ENCODE results near the gene ENTPD6.
A peak's percentile ranks its signal among the peaks of the same experiment; 100 is the strongest.
"Not testable (repeated sequence)": the region's sequence is repeated elsewhere in the genome, so short reads cannot be mapped to it uniquely, and the experiment has no call there.

Gene ENTPD6

DNA sequence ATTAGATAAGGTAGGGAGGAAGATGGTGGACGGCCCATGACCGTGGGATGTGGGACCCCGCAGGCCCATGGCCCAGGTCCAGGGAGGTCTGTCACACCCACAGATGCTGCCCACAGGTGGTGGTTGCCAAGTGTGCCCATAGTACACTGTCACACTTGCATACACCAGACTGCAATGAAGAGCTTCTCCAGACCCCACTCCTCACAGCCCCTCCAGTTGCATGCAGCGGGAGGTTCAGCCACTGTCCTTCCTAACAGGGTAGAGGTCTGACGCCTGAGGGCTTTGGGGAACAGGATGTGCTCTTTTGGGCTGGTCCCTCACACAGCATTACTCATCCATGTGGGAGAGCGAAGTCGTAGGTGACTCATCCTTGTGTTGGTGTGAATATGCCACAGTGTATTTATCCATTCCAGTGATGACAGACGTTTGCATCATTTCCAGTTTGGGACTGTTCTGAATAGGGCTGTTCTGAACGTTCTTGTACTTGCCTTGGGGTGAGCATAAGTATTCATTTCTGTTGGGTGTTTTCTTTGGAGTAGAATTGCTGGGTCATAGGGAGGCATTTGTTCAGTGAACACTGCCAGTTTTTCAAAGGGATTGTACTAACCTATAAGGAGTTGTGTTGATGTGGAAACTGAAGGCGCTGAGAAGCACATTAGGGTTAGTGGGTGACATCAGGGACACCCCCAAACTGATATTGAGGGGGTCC, 42.3 kb downstream of the ENTPD6 start:
- peaks cover 47% of the 10 kb centered on the region for H3K27me3 Mint-ChIP-seq
- peak; percentile 97 for ATAC-seq
- DNase-seq: peak; percentile 76 to 88
- peaks cover 33% of the 10 kb centered on the region for H3K4me1 Mint-ChIP-seq
- H3K4me3 Mint-ChIP-seq: peak overlapping the region; percentile 81 to 84
- no peaks in the 10 kb centered on the region for H3K9me3 Mint-ChIP-seq
- peak overlapping the region; percentile 99 to 100 for H3K27ac Mint-ChIP-seq

DNA sequence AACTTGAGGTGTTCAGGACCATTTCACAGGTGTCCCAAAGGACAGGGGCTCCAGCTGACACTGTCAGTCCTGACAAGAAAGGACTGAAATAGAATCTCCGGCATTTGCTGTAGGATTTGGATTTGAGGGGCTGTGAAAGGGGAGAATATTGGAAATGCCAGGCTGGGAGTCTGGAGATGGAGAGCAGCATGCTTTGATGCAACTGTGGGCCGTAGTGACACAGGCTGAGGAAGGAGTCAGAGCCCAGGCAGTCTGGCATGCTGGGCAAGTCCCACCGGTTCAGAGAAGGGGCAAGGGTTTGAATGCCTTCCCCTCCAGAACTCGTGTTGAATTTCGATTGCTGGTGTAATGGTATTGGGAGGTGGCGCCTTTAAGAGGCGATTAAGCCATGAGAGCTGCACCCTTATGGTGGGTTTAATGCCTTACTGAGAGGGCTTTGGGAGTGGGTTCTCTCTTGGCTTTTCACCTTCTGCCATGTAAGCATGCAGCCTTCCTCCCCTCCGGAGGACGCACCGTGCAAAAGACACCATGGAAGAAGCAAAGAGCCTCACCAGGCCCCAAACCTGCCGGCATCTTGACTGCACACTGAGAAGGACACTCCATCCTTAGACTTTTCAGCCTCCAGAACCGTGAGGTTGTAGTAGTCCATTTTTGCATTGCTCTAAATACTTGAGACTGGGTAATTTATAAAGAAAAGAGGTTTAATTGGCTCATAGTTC, 43.0 kb downstream of the ENTPD6 start:
- no peaks in the 10 kb centered on the region for H3K9me3 Mint-ChIP-seq
- H3K27me3 Mint-ChIP-seq: peaks cover 47% of the 10 kb centered on the region
- ATAC-seq (peak; percentile 9), DNase-seq (no peak)
- H3K27ac Mint-ChIP-seq: peak overlapping the region; percentile 99 to 100
- H3K4me3 Mint-ChIP-seq: peak overlapping the region; percentile 81 to 84
- peaks cover 33% of the 10 kb centered on the region for H3K4me1 Mint-ChIP-seq

DNA sequence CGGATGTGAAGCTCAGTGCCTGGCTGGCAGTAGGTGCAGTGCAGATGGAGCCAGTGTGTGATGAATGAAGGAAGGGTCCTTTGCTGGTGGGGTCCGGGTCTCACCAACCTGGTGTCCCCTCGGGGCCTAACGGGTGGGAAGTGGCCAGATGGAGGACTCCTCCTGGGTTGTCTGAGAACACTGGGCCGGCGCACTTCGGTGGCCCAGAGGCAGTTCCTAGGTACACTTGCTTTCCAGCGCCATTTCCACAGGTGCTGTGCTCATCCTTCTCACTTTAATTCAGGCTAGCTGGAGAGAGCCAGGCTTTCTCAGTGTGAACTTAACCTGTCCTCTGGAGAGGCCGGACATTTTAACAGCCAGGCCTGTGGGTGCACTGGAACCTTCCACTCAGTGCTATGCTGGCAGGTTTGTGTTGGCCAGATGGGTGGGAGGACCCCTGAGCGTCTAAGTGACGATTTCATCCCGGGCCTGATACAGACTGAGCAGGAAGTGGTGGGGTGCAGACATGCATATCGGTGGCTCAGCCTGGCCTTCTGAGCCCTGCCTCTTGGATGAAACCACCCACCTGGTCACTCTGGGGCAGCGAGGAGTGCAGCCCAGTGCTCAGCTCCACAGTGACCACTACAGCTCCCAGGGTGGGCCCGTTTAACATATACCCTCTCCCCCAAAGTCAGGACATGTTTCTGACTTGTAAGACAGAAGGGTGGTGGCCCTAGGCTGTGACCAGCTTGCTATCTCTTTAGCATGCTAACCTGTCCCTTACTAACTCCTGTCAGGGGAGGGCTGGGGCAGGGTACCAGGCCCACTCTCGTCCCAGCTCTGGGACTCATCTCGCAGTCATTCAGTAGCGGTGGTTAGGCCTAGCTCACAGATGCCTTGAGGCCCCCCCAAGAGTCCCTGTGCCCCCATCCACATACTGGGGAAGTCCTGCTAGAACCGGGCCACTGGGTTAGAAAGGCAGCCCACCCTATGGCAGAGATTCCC, 44.2 kb downstream of the ENTPD6 start:
- peak overlapping the region; percentile 99 to 100 for H3K27ac Mint-ChIP-seq
- ATAC-seq (no peak), DNase-seq (no peak)
- H3K4me3 Mint-ChIP-seq: peak overlapping the region in 1 of 2 donors; percentile 81
- peaks cover 33% of the 10 kb centered on the region for H3K4me1 Mint-ChIP-seq
- peaks cover 40% of the 10 kb centered on the region for H3K27me3 Mint-ChIP-seq
- H3K9me3 Mint-ChIP-seq: no peaks in the 10 kb centered on the region

DNA sequence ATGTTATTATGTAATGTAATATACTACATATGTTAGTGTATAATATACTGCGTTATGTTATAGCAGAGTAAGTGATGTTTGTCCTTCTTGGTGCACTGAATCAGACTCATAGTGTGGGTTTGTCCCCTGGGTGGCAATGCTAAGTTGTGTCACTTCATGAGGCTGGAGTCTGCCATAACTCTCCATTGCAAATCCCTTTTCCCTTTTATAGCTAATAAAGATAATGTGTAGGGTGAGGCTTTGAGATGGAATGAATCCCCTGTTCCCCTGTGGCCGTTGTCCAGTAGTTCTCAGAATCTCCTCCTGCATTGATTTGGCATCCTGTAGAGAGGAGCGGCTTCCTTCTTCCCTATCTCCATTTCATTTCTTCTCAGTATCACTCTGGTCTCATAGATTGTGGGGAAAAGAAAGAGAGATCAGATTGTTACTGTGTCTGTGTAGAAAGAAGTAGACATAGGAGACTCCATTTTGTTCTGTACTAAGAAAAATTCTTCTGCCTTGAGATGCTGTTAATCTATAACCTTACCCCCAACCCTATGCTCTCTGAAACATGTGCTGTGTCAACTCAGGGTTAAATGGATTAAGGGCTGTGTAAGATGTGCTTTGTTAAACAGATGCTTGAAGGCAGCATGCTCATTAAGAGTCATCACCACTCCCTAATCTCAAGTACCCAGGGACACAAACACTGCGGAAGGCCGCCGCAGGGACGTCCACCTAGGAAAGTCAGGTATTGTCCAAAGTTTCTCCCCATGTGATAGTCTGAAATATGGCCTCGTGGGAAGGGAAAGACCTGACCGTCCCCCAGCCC, 45.5 kb downstream of the ENTPD6 start:
- H3K9me3 Mint-ChIP-seq, ATAC-seq, H3K4me3 Mint-ChIP-seq, DNase-seq: not testable (repeated sequence)
- Mint-ChIP-seq H3K4me1 (peaks cover 41% of the 10 kb centered on the region), H3K27me3 (peaks cover 31% of the 10 kb centered on the region), H3K27ac (peak overlapping the region in 1 of 2 donors; percentile 56)

DNA sequence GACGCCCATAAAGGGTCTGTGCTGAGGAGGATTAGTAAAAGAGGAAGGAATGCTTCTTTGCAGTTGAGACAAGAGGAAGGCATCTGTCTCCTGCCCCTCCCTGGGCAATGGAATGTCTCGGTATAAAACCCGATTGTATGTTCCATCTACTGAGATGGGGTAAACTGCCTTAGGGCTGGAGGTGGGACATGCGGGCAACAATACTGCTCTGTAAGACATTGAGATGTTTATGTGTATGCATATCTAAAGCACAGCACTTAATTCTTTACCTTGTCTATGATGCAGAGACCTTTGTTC, 46.1 kb downstream of the ENTPD6 start:
- Mint-ChIP-seq H3K4me1 (peaks cover 46% of the 10 kb centered on the region), H3K27me3 (peaks cover 30% of the 10 kb centered on the region), H3K27ac (peak overlapping the region in 1 of 2 donors; percentile 51)
- not testable (repeated sequence) for ATAC-seq, DNase-seq, H3K9me3 Mint-ChIP-seq, H3K4me3 Mint-ChIP-seq

- ATAC-seq: no peak
- Mint-ChIP-seq H3K4me1 (peaks cover 46% of the 10 kb centered on the region), H3K9me3 (no peaks in the 10 kb centered on the region), H3K4me3 (no peak overlapping the region), H3K27ac (peak overlapping the region in 1 of 2 donors; percentile 67), H3K27me3 (peaks cover 30% of the 10 kb centered on the region)
- no peak for DNase-seq
Observed at GRCh38 chr20:25242231-25242630, 46.7 kb downstream of the ENTPD6 start.

DNA sequence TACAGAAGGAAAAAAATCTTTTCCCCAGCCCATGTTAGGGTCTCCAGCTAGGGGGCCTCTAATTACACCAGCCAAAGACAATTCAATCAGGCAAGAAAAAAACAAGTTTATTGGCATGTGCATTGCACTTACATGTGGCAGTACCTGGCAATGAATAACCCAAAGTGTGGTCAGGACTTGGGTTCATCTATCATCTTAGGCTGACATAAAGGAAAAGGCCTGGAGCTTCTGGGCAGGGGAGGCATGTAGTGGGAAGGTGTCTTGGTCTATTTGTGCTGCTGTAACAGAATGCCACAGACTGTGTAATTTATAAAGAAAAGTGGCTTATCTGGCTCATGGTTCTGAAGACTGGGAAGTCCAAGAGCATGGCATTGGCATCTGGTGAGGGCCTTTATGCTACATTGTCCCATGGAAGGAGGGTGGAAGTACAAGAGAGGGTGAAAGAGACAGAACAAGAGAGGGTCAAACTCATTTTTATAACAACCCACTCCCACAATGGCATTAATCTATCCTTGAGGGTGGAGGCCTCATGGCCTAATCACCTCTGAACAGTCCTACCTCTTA, 48.0 kb downstream of the ENTPD6 start:
- H3K27ac Mint-ChIP-seq: no peak overlapping the region
- H3K4me1 Mint-ChIP-seq: peaks cover 35% of the 10 kb centered on the region
- no peak for DNase-seq
- ATAC-seq: no peak
- no peak overlapping the region for H3K4me3 Mint-ChIP-seq
- H3K27me3 Mint-ChIP-seq: peaks cover 30% of the 10 kb centered on the region
- H3K9me3 Mint-ChIP-seq: no peaks in the 10 kb centered on the region

DNA sequence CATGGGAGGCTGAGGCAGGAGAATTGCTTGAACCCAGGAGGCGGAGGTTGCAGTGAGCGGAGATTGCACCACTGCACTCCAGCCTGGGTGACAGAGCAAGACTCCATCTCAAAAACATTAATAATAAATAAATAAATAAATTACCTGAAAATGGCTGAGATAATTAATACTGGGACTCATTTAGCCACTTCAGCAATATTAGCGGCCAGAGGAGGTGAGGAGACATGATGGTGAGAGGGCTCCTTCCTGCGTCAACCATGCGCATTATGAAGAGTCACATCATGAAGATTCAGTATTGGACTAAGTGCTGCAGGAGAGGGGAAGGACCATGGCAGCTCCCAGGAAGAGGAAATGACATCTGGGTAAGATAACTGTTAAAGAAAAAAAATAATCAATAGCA, 49.5 kb downstream of the ENTPD6 start:
- DNase-seq: no peak
- Mint-ChIP-seq H3K9me3 (no peaks in the 10 kb centered on the region), H3K4me3 (no peak overlapping the region), H3K27me3 (peaks cover 30% of the 10 kb centered on the region), H3K4me1 (peaks cover 31% of the 10 kb centered on the region), H3K27ac (no peak overlapping the region)
- no peak for ATAC-seq

DNA sequence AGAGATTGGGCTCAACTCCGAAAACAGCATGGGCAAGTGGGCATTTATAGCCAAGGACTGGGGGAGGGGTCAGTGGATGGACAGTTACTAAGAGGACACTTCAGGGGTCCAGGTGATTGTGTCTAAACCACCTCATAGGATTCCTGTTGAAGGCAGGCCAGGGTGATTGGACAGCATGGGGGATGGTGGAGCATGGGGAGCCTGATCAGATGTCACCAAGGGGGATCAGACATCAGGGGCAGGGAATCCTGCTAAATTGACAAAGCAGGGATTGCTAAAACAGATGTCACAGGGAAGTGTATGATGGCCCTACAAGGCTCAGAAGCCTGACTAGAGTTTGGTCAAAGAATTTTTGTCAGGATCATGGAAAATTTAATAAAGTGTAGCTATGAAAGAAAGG, 49.9 kb downstream of the ENTPD6 start:
- Mint-ChIP-seq H3K27me3 (peaks cover 30% of the 10 kb centered on the region), H3K9me3 (no peaks in the 10 kb centered on the region), H3K4me1 (peaks cover 36% of the 10 kb centered on the region), H3K27ac (peak overlapping the region in 1 of 2 donors; percentile 73), H3K4me3 (no peak overlapping the region)
- DNase-seq (no peak), ATAC-seq (no peak)

DNA sequence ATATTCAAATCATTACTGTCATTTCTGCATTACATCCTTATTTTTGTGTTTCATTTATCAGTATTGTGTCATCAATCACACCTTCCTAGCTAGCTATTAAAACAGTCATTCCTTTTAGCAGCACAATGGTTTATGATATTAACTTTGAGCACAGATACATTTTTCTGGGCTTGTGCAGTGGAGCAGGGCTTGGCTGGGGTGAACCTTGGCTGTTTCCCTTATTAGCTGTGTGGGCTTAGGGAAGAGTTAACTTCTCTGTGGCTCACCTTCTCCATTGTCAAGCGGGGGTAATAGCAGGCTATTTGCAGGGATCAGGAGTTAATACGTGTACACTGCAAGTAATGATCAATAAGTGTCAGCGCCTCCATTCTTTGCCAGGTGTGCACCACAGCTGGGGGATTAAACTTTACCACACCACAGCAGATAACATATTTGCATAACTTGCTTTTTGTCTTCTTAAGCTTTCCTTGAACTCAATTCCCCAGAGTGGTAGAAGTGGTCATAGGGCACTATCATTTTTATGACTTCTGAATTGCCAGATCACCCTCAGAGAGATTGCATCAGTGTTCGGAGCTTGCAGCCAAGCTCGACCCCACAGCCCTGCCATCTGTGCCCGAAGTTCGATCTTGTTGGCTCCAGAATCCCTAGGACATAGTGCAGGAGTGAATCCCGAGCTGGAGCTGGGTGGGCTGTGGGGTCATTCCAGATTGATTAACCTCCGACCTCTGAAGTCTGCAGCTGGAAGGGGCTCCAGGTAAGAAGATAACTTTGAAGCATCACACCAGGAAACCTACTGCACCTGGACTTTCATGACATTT, 50.9 kb downstream of the ENTPD6 start:
- Mint-ChIP-seq H3K27me3 (peaks cover 23% of the 10 kb centered on the region), H3K4me3 (peak overlapping the region; percentile 88 to 94), H3K27ac (peak overlapping the region; percentile 33 to 44)

GRCh38 chr20:25247000-25247517, 51.5 kb downstream of the ENTPD6 start:
- ATAC-seq: peak; percentile 1
- peak overlapping the region; percentile 40 to 86 for H3K27ac Mint-ChIP-seq
- peaks cover 16% of the 10 kb centered on the region for H3K27me3 Mint-ChIP-seq
- DNase-seq: no peak
- H3K9me3 Mint-ChIP-seq: no peaks in the 10 kb centered on the region
- H3K4me3 Mint-ChIP-seq: peak overlapping the region; percentile 88 to 94
- H3K4me1 Mint-ChIP-seq: peaks cover 52% of the 10 kb centered on the region

More for the DNA sequence above, 50.9 kb downstream of the ENTPD6 start:
- peaks cover 45% of the 10 kb centered on the region for H3K4me1 Mint-ChIP-seq
- no peak for DNase-seq
- peak; percentile 9 for ATAC-seq
- no peaks in the 10 kb centered on the region for H3K9me3 Mint-ChIP-seq

DNA sequence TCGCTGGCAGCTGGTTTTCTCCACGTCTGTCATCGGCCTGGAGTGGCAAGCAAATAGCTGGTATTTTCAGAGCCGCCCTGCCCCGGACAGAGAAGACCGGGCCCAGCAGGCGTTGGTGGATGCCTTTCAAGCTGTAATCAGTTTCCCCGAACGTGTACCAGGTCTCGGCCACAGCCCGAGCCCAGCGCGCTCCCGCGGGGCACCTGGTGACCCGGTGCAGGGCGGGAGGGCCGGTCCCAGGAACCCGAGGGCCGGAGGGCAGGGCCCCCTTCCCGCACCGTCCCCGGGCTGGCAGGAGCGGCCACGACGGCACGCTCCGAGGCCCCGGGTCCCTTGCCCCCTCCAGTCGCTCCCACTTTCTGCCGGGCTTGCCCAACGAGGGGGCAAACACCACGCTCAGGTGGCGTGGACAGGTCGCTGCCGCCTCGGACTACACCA, 52.0 kb downstream of the ENTPD6 start:
- peak in 1 of 2 donors; percentile 40 for DNase-seq
- H3K27ac Mint-ChIP-seq: peak overlapping the region; percentile 40 to 86
- no peaks in the 10 kb centered on the region for H3K9me3 Mint-ChIP-seq
- H3K4me1 Mint-ChIP-seq: peaks cover 57% of the 10 kb centered on the region
- H3K4me3 Mint-ChIP-seq: peak overlapping the region; percentile 88 to 94
- ATAC-seq: peak; percentile 55
- peaks cover 11% of the 10 kb centered on the region for H3K27me3 Mint-ChIP-seq

DNA sequence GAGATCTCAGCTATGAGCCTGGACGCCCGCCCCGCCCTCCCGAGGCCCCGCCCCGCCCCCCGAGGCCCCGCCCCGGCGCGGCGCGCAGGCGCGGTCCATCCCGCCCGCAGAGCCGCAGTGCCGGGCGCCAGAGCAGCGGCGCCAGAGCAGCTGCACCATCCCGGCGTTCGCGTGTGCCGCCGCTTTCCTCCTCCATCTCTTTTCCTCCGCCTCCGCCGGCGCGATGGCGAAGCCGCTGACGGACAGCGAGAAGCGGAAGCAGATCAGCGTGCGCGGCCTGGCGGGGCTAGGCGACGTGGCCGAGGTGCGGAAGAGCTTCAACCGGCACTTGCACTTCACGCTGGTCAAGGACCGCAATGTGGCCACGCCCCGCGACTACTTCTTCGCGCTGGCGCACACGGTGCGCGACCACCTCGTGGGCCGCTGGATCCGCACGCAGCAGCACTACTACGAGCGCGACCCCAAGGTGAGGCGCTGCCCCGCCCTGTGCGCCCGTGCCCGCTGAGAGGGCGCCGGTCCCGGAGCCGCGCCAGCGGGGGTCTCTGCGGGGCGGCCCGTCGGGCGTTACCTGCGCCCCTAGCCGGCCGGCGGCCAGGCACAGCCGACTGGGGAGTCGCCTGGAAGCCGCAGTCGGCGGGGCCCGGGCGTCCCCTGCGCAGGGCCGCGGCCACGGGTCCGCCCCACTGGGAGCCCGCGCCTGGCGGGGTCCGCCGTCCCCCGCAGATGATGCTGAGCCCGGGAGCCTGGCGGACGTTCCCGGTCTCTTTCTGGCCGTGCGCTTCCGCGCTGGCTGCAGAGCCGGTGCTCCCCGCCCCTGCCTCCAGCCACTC, 52.7 kb downstream of the ENTPD6 start, which contains the start of gene PYGB:
PYGB (plus strand) TSS at position 130 of the 830 bp plus-strand sequence; CDS start at position 224, 94 bp downstream.
- ATAC-seq: peak; percentile 78
- no peaks in the 10 kb centered on the region for H3K9me3 Mint-ChIP-seq
- H3K4me3 Mint-ChIP-seq: peak within 1 kb of the TSS; percentile 90 to 94
- peak within 1 kb of the TSS; percentile 91 to 96 for H3K27ac Mint-ChIP-seq
- peaks cover 63% of the 10 kb centered on the region for H3K4me1 Mint-ChIP-seq
- DNase-seq: peak; percentile 81 to 83
- H3K27me3 Mint-ChIP-seq: peaks cover 10% of the 10 kb centered on the region
